SK-N-SH treated with all-trans-retinoic acid at 6 μM for 48 hours (cell line): ENCODE data around the gene TNFAIP8.

ENCODE experiments used
- ARNTL ChIP-seq: fragments of 450-650 bp; formaldehyde crosslinking; IDR thresholded peaks from 2 replicates; pipeline ENCODE4 v1.5.0; 2020; ENCODE audit warnings: low read depth, mild to moderate bottlenecking, moderate library complexity, borderline replicate concordance
- BACH2 ChIP-seq: fragments of 250-450 bp; sonication (Bioruptor Pico); IDR thresholded peaks from 2 replicates; pipeline ENCODE4 v1.9.0; 2021; ENCODE audit warnings: mild to moderate bottlenecking, borderline replicate concordance
- CREB5 ChIP-seq: fragments of 250-450 bp; sonication (Bioruptor Pico); IDR thresholded peaks from 2 replicates; pipeline ENCODE4 v1.5.1; 2020; ENCODE audit warnings: low read depth, mild to moderate bottlenecking, moderate library complexity
- CSDC2 ChIP-seq: fragments of 250-450 bp; sonication (Bioruptor Pico); IDR thresholded peaks from 2 replicates; pipeline ENCODE4 v1.5.0; 2020; ENCODE audit warnings: mild to moderate bottlenecking, moderate library complexity
- CSRNP3 ChIP-seq: fragments of 250-450 bp; sonication (Bioruptor Pico); IDR thresholded peaks from 2 replicates; pipeline ENCODE4 v1.5.1; 2021; ENCODE audit warnings: mild to moderate bottlenecking, moderate library complexity
- ISL1 ChIP-seq: fragments of 250-450 bp; sonication (Bioruptor Pico); IDR thresholded peaks from 2 replicates; pipeline ENCODE4 v2.1.2; 2022; ENCODE audit warnings: mild to moderate bottlenecking, moderate library complexity
- PATZ1 ChIP-seq: fragments of 250-450 bp; sonication (Bioruptor Pico); IDR thresholded peaks from 2 replicates; pipeline ENCODE4 v1.8.0; 2020; ENCODE audit warnings: mild to moderate bottlenecking, moderate library complexity, borderline replicate concordance
- RARB ChIP-seq: fragments of 250-450 bp; sonication (Bioruptor Pico); IDR thresholded peaks from 2 replicates; pipeline ENCODE4 v1.8.0; 2021; ENCODE audit warnings: mild to moderate bottlenecking, moderate library complexity
- ZFP30 ChIP-seq: fragments of 450-650 bp; formaldehyde crosslinking; IDR thresholded peaks from 2 replicates; pipeline ENCODE4 v1.5.0; 2022; ENCODE audit warnings: mild to moderate bottlenecking, moderate library complexity
- ZNF70 ChIP-seq: fragments of 450-650 bp; formaldehyde crosslinking; IDR thresholded peaks from 2 replicates; pipeline ENCODE4 v1.5.0; 2020; ENCODE audit warnings: mild to moderate bottlenecking, moderate library complexity

- TF ChIP-seq ISL1 (CRISPR knock-in tag), result no peak
- no peak for TF ChIP-seq PATZ1 (CRISPR knock-in tag)
- no peak for TF ChIP-seq ZFP30 (CRISPR knock-in tag)
- no peak for TF ChIP-seq CREB5
- TF ChIP-seq CSRNP3 (CRISPR knock-in tag), result no peak
- TF ChIP-seq ARNTL (CRISPR knock-in tag), result no peak
- no peak for TF ChIP-seq CSDC2 (CRISPR knock-in tag)
- TF ChIP-seq RARB, result no peak
- no peak for TF ChIP-seq BACH2 (CRISPR knock-in tag)
- TF ChIP-seq ZNF70 (CRISPR knock-in tag), result no peak
These were observed 31.0 kb downstream of the TNFAIP8 start for GRCh38 chr5:119386596-119387344.
